ENCODE data around the gene ITPKC.

ITPKC gene

DNA sequence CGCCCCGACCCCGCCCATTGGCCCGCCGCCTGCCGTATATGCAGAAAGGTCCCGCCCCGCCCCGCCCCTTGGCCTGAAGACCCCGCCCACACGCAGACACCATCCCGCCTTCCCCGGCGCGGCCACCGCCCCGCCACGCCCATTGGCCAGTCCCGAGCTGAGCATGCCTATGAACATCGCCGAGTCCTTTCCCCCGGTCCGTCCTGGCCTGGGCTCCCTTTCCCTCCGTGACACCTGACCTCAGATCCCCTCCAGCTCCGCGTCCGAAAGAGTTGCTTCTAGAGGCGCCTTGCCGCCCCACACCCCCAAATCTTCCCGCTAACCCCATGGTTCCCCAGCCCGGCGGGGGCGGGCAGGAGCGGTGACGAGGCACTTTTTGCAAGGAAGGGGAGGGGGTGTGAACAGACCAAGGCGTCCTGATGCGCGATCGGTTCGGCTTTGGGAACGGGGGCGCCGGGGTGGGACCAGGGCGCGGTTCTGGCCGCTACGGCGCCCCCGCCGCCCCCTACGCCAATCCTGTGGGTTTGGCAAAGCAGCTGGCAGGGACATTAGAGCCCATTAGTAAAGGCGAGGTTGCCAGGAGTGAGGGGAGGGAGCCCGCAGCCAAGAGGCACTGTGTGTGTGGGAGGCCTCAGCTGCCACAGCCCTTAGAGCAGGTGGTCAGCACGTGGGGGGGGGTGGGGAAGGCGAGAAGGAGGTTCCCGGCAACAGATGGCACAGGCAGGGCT is 26.1 kb upstream of the ITPKC start:
- DNase-seq, result peak; percentile 92

DNA sequence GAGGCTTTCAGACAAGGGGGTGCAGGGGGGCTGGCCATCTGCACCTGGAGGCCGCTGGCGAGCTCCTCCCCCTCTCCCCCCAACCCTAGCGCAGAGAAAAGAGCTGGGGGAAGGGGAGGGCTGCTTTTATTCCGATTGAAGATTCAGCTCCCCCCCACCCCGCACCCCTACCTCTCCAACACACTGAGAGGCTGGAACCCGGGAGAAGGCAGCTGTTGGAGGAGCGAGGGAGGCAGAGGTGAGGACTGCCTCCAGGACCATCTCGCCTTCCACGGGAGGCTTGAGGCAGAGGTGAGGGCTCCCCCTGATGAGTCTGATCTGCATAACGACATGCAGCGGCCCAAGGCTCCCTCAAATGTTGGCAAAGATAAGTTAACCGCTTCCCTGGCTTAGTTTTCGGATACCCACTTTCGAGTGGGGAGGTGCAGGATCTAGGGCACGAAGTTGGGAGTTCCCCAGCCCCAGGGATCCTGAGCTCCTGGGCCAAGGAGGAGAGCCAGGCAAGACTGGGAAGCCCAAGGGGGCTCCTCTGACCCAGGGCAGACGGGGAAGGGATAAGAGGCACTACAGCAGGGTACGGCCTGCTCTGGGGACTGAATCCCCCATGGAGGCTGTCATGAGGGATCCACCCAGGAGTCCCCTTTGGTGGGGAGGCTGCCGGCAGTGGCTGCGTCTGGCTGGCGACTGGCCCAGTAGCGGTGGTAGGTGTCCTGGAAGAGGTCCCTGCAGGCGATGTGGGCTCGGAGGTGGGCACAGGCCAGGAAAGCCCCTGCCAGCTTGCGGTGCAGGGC is 25.3 kb upstream of the ITPKC start:
- peak; percentile 96 for DNase-seq

DNA sequence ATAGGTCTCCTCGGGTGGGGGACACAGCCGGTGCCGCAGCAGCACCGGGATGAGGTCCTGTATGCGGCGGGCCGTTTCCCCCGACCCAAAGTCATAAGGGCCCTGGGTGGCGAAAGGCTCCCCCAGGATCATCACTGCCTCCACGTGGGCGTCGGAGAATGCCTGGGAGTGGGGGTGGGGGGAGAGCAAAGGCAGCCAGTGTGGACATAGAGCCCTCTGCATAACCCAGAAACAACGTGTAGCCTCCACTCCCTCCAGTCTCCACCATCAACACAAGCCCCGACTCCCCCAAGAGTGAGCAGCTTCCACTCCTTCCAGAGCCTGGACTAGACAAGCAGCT is 24.7 kb upstream of the ITPKC start:
- DNase-seq, result no peak

DNA sequence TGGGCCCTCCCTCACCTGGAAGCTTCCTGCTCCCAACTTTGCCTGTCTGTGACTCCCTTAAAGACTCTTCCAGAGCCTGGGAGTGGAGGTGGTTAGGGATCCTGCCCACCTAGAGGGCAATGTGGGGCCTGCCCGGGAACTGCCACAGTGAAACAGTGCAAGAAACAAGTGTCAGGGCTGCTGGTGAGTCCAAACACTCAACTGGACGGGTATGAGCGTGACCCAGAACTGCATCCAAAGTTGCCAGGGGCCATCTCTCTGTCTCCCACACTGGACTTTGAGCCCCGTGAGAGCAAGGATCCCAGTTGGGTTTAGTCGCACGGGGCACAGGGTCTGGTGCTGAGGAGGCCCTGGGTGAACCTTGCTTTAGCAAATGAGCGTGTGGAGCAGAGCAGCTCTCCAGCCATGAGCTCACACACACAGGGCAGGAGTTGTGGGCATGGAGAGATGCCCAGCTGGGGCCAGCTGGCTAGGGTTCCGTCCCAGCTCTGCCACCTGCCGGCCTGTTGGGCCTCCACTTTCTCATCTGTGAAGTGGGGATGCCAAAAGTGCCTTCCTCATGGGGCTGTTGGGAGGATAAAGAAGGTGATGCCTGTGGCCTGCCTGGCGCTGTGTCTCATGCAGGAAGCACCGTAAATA is 23.6 kb upstream of the ITPKC start:
- DNase-seq, result no peak

DNA sequence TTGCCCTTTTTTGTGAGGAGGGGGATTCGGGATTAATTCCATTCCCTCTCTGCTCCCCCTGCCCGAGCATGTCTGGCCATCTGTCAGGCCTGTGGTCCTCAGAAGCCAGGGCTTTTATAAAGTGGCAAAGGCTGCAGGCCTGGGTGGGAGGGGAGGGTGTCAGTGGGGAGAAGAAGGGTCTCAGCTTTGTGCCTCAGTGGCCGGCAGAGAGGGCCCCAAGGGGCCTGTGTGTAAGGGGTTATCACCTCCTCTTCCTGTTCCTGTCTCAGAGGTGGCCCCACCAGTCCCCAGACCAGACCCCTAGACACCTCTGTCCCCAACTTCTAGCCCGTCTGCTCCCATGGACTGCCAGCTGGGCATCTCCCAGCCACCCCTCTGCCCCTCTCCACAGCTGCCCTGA is 23.0 kb upstream of the ITPKC start:
- DNase-seq, result no peak

DNA sequence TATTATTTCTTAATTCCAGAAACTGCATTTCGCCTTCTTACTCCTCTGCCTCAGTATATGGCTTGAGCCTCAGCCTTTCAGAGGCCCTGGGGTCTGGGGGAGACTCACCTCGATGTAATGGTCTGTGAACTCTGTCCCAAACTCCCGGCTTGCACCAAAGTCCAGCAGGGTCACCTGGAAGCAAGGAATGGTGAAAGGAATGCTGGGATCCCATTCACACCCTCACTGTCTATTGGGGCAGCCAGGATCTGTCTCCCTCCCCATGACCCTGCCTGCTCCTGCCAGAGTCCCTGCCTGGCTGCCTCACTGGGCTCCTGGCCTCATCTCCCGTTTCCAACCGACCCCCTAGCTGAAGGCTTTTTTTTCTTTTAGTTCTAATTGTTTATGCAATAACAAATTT is 21.0 kb upstream of the ITPKC start:
- no peak for DNase-seq

DNA sequence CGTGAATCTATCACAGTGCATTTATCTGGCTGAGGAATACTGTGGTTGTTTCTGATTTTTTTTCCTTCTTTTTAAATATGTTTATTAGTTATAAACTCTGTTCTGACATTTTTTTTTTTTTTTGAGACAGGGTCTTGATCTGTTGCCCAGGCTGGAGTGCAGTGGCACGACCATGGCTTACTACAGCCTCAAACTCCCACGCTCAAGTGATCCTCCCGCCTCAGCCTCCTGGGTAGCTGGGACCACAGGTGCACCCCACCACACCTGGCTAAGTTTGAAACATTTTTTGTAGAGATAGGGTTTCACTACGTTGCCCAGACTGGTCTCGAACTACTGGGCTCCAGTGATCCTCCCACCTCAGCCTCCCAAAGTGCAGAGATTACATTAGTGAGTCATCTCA is 19.9 kb upstream of the ITPKC start:
- no peak for DNase-seq

DNA sequence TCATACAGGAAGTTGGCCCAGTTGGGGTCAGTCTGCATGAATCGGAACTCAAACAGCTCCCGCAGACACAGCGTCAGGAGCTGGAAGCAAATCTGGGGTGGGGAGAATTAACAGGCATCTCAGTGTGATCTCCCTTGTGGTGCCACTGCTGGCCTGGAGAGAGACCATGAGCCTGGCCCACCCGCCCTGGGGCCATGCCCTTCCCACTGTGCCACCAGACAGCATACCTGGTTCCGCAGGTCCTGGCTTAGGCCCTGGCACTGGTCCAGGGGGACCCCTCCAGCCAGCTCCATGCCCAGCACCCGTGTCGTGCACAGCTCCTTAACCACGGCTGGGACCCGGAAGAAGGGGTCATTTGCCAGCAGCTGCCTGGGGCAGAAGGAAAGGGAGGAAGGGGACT is 16.8 kb upstream of the ITPKC start:
- DNase-seq, result no peak

DNA sequence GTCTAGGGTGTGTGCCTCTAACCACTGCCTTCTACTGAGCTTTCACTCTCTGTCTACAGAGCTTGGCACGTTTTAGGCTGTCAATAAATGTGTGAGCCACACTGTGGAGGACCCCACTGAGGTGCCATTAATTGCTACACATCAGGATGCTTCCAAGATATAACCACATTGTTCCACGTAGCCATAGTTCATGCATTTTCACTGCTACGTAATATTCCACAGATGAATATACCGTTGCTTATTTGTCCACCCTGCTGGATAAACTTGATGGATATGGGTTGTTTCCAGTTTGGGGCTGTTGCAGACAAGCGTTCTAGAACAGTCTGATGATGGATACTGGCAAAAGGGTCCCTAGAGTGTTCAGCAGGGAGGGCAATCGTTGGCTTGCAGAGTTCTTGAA is 15.2 kb upstream of the ITPKC start:
- DNase-seq, result no peak

DNA sequence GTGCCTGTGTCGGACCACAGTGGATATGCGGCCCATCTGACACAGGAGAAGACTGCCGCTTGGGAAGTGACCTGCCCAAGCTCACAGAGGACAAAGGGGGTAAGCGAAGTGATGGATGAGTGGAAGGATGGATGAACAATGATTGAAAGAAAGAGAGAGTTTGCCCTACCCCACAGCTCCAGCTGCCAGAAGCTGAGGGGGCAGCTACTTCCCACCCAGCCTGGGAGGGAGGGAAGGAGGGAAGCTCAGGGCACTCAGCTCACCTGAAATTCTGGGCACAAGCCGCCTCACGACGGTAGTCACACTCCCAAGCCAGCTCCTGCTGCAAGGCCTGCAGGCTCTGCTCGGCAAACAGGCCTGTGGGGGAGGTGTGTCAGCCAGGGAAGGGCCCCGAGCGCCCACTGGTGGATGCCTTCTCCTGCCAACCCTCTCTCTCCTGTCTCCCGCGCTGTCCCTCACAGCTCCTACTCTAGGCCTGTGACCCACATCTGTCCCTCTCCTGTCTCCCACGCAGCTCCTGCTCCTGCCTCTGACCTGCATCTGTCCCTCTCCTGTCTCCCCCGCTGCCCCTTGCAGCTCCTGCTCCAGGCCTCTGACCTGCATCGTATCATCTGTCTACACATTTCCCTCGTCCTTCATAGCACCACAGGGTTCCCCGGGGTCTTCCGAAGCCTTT is 14.4 kb upstream of the ITPKC start:
- DNase-seq, result no peak

DNA sequence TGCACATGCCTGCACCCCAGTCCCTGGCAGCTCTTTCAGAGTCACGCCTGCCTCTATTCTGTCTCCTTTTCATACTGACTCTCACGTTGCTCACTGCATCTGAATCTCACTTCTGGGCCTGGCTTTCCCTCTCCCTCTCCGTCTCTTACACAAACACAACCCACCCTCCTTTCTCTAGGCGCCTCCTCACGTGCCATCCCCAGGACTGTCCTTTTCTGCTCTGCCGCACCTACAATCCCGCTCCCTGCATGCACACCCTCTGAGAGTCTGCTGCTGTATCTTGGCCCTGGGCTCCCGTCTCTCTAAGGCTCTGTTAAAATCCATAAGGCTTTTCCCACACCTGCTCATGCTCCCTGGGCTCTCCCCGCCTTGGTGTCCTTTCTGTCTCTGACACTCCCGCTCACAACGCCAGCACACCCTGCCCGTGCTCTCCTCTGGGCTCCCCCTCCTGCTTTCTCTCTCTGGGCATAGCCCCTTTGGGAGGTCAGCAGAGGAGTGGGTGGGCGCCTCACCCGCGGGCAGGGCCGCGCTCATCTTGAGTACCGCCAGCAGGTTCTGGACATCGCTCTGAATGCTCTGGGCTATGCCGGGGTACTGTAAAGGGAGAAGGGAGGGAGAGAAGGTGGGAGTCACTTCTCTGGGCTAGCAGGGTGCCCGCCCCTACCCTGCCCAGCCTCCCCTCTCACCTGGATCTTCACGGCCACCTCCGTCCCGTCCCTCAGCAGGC is 13.7 kb upstream of the ITPKC start:
- DNase-seq, result no peak

DNA sequence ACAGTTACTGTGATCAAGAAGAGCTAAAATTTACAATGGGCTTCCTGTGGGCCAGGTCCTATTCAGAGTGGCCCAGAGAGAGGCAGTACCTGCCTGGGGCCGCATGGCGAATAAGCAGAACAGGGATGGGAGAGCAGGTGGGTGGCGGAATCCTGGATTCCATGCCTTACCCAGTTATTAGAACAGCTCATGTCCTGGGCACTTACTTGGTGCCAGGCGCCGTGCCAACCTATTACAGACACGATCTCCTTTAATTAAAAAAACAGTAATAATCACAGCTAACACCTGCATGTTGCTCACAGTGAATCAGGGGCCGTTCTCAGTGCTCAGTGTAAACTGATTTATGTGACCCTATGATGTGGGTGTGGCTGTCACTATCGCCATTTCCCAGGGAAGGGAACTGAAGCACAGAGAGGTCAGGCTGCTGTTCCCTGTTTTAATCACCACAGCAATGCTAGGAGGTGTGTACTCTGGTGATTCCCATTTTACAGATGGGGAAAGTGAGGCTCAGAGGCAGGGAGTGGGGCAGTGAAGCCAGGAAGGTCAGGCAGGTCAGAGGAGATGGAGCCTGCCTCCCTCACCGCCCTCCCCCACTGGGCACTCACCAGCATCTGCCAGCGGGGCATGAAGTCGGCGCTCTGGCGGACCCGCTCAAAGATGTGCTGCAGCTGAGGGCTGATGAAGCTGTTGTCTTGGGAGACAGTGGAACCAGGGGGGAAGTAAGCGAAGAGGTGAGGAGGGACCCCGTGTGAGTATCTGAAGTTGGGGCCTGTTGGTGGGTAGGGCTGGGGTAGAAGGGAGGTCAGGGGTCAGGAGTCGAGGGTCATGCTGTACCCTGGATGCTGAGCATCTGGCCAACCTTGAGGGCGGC is 12.2 kb upstream of the ITPKC start:
- no peak for DNase-seq

DNA sequence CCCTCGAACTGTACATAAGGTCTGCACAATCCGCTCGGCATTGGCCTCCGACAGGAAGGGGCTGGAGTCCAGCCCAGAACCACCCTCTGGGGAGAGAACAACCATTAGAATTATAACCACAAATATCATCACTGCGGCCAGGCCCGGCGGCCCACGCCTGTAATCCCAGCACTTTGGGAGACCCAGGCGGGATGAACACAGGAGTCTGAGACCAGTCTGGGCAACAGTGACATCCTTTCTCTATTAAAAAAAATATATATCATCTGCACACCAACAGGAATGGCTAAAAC is 11.6 kb upstream of the ITPKC start:
- no peak for DNase-seq

DNA sequence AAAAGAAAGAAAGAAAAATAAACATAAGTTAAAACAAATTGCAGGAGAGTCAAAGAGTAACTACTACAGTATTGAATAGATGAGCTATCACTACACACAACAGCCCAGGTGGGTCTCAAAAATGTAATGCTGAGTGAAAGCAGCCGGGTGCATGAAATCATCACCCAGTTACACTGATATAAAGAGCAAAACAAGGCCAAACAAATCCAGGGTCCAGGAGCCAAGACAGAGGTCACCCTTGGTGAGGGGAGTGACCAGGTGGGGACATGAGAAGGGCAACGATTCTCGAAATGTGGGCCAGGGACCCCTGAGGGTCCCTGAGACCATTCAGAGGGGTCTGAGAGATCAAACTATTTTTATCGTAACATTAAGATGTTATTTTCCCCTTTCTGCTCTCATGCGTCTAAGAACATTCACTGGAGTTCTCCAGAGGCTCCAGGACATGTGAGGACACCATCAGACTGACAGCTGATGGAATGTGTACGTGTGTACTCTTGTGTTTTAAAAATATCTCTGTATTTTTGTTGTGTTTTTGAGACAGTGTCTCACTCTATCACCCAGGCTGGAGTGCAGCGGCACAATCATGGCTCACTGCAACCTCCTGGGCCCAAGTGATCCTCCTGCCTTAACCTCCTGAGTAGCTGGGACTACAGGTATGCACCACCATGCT is 10.8 kb upstream of the ITPKC start:
- no peak for DNase-seq

DNA sequence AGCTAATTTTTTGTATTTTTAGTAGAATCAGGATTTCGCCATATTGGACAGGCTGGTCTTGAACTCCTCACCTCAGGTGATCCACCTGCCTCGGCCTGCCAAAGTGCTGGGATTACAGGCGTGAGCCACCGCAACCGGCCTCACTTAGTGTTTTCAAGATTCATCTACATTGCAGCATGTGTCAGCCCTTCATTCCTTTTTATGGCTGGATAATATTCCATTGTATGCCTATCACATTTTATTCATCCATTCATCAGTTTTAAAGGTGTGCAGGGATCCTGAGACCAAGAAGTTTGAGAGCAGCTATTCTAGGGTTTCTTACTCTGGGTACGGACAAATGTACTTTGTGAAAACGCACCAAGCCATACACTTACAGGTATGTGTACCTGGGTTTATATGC is 9.3 kb upstream of the ITPKC start:
- DNase-seq, result no peak

DNA sequence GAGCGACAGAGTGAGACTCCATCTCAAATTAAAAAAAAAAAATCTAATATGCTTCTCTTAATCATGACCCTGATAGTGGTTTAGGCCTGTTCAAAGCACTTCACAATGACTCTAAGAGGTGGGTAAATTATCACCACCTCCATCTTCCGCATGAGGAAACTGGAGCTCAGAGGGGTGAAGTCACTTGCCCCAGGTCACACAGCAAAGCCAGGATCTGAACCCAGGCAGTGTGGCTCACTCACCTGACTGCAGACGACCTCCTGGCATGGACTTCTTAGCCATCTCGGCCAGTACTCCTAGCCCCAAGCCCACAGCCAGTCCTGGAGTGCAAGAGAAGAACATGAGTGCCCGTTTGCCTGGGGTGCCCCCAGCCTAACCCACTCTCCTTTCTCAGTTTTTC is 7.1 kb upstream of the ITPKC start:
- no peak for DNase-seq

DNA sequence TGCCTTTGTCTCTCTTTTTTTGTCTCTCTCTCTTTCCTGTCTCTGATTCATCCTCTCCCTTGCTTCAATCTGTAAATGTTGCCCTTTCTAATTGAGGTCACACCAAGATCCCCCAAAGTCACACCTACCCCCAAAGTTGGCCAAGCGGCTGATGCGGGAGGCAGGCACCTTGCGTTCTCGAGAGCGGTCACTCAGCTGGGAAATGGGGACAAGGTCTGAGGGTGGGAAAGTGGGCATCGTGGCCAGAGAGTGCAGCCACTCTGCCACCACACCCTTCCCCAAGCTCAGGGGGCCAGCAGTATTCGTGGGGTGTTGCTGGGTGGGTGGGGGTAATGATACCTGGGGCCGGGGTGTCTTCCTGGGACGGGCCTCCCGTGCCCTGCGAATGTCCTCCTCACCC is 3.0 kb upstream of the ITPKC start:
- DNase-seq, result no peak

DNA sequence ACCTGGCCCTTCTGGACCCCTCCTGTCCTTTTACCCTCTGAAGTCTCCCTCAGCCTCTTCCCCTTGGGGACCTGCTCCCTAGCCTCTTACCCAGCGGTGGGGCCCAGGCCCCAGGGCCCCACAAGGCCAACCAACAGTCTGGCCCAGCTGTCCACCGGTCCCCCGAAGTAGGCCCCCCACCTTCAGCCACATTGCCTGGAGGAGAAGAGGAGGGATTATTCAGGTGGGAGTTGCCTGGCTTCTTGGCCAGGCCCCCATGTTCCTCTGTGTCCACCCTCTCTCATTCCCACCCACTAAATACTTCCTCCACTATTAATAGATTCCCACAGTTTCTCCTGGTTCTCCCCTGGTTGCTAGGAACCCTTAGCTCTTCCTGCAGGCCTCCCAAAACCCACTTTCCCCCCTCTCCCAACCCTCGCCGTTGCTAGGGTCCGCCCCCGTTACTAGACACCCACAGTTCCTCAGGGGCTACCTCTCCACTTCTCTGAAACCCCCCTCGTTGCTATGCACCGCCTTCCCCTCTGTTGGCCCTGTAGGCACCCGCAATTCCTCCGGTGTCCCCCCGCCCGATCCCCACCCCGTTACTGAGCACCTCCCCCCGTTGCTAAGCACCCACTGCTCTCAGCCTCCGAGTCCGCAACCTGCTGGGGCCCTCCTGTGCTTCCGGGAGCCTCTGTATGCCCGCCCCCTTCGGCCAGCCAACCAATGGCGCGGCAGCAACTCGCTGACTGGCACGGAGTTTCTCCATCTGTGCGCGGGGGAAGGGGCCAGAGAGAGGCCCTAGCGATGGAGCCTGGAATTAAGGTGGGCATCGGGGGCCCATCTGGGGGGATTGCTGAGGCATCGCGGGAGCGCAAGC is 2.2 kb upstream of the ITPKC start:
- peak; percentile 97 for DNase-seq

DNA sequence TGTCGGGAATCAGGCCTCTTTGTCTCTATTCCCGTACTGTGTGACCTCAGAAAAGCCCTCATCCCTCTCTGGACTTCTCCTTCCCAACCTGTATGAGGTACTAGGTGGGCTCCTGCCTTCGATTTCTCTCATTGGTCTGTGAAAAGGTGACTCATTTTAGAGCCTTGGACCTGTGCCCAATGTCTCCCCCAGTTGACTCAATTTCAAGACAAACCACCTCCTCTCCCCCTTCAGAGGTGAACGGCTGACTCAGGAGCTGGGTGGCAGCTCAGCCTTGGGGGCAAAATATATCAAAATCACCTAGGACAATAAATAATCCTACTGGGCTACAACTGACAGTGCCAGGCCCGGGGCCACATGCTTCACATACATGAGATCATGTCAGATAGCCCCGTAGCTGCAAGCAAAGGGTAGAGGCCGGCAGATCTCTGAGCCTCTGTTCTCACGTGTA is 856 bp upstream of the ITPKC start:
- DNase-seq, result peak; percentile 83

DNA sequence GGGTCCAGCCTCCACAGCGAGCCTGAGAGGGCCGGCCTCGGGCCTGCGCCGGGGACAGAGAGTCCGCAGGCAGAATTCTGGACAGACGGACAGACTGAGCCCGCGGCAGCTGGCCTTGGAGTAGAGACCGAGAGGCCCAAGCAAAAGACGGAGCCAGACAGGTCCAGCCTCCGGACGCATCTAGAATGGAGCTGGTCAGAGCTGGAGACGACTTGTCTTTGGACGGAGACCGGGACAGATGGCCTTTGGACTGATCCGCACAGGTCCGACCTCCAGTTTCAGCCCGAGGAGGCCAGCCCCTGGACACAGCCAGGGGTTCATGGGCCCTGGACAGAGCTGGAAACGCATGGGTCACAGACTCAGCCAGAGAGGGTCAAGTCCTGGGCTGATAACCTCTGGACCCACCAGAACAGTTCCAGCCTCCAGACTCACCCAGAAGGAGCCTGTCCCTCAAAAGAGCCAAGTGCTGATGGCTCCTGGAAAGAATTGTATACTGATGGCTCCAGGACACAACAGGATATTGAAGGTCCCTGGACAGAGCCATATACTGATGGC is 490 bp downstream of the ITPKC start:
- no peak for DNase-seq
